ENCODE results near the gene FCSK. TPM values are rescaled to one million over a fixed set of nuclear protein-coding genes. Genes with fewer than 3 reads are reported as not detected.
A peak's percentile ranks its signal among the peaks of the same experiment; 100 is the strongest.

FCSK gene
- total and polyA plus RNA-seq, 10 of the 15 experiments (the other 5 are each of a cell fraction or from before 2014, with no cell fraction given), result 0.60 to 17.6 (median 7.4) TPM

GRCh38 chr16:70416748-70417616 is 37.4 kb upstream of the FCSK start (continued):
- TF ChIP-seq REST (IDR thresholded peaks at IDR 0.05; ENCODE audit: low read depth, low read length), result no peak
- TF ChIP-seq EGR1 (IDR thresholded peaks at IDR 0.05; ENCODE audit: borderline replicate concordance in 1 of 2, low read depth in 2 of 2, low read length in 2 of 2), result no peak
- no peak for TF ChIP-seq USF2 (IDR thresholded peaks at IDR 0.05; ENCODE audit: borderline replicate concordance, low read depth, low read length)

- DNase-seq (ENCODE audit: low read depth, low spot score) (no peak), FAIRE-seq (no peak), ATAC-seq (0 out of 3 replicates have a peak, but pooled peaks have one; percentile 4)
- WGBS (ENCODE audit: insufficient coverage, insufficient replicate concordance, low lambda C conversion rate, missing lambda C conversion rate), result 60% methylated on average over 7 of the region's 7 CpGs
- peak; percentile 5; the same call in 1 of the 2 replicates for TF ChIP-seq SPI1 (IDR thresholded peaks at IDR 0.05; ENCODE audit: borderline replicate concordance, insufficient read depth, low read depth, low read length)
- no peak for TF ChIP-seq POLR2AphosphoS5 (IDR thresholded peaks at IDR 0.05; ENCODE audit: low read length)
- TF ChIP-seq RBBP5 (conservative IDR thresholded peaks at IDR 0.05), result no peak
- TF ChIP-seq POLR2A (IDR thresholded peaks at IDR 0.05; ENCODE audit: low read depth, low read length), result no peak
- TF ChIP-seq CBFB (IDR thresholded peaks at IDR 0.05; ENCODE audit: low read depth), result no peak
- TF ChIP-seq SP1 (IDR thresholded peaks at IDR 0.05; ENCODE audit: low read depth, low read length), result no peak
- Histone ChIP-seq H3K9me3 (replicated peaks; ENCODE audit: control insufficient read depth, insufficient read depth, low read length) (no peaks in the 10 kb centered on the region), H2AFZ (ENCODE audit: control insufficient read depth, low read depth, low read length) (no peak overlapping the region), H3K4me2 (ENCODE audit: control insufficient read depth, insufficient read depth) (peak overlapping the region; percentile 78), H4K20me1 (ENCODE audit: control insufficient read depth, insufficient read depth) (no peaks in the 10 kb centered on the region), H3K4me3 (no peak overlapping the region), H3K4me1 (ENCODE audit: control insufficient read depth, insufficient read depth, low read length) (peaks cover 54% of the 10 kb centered on the region), H3K79me2 (ENCODE audit: control insufficient read depth, insufficient read depth, low read length) (peaks cover 83% of the 10 kb centered on the region), H3K27ac (ENCODE audit: control insufficient read depth, insufficient read depth) (peak overlapping the region; percentile 87), H3K36me3 (ENCODE audit: control insufficient read depth in 2 of 2, insufficient read depth in 2 of 2, low read length in 1 of 2) (peaks cover 16 to 20% of the 10 kb centered on the region in 2 experiments; a peak in 3 of 4 replicates), H3K27me3 (replicated peaks in 1 of 2; ENCODE audit: control insufficient read depth in 2 of 2, insufficient read depth in 2 of 2, low read length in 1 of 2) (no peaks in the 10 kb centered on the region), H3K9ac (ENCODE audit: control insufficient read depth, insufficient read depth, low read length) (peak overlapping the region; percentile 48)
- ChIA-PET POLR2A (interaction anchor here (1.1 to 6.0 kb wide), 6 partner anchors 10 to 19 kb away, joined by 3 to 58 read pairs (median 18); no protein-coding TSS in a partner anchor), SMC1A (ENCODE audit: uncharacterized antibody, unreplicated experiment) (interaction anchor here (0.6 to 5.7 kb wide), 9 partner anchors 9 to 38 kb away, joined by 3 to 39 read pairs (median 6); no protein-coding TSS in a partner anchor), CTCF (interaction anchor here (1.0 to 3.1 kb wide), 9 partner anchors 8 to 108 kb away, joined by 3 to 17 read pairs (median 7); partner anchors contain the start of gene FCSK), RAD21 (ENCODE audit: unreplicated experiment) (interaction anchor here (0.8 to 5.0 kb wide), 10 partner anchors 9 to 38 kb away, joined by 3 to 32 read pairs (median 6); partner anchors contain the start of gene FCSK)
- in situ Hi-C loops (cut with MboI) (loop anchor here (25.0 kb wide), 1 partner anchor 1655 kb away; no protein-coding TSS in a partner anchor), intact Hi-C loops (cut with micrococcal nuclease; ENCODE audit: unreplicated experiment) (loop anchor here (2.0 kb wide), 1 partner anchor 13 kb away; no protein-coding TSS in a partner anchor)
- no TSS peak for BruUV-seq (replicated peaks)
These were observed 36.7 kb upstream of the FCSK start for GRCh38 chr16:70417661-70418060.
